ENCODE measurements around the gene DUSP23. TPM values are rescaled to one million over a fixed set of nuclear protein-coding genes. Genes with fewer than 3 reads are reported as not detected.

The DUSP23 gene
- total RNA-seq, 1 experiment from 2014 or later = 31.0 TPM

GRCh38 chr1:159786465-159786864 lies 5.7 kb downstream of the DUSP23 start:
- no peaks in the 10 kb centered on the region for H3K27me3 ChIP-seq (replicated peaks; ENCODE audit: insufficient read depth, low read depth, low read length, poor library complexity)
- no TSS peak for BruUV-seq (replicated peaks)
- CTCF ChIA-PET = interaction anchor here (1.1 kb wide), 1 partner anchor 12 kb away, joined by 4 read pairs; no protein-coding TSS in a partner anchor
- peak; percentile 39 for DNase-seq (ENCODE audit: low spot score)
- no peaks in the 10 kb centered on the region for H3K36me3 ChIP-seq (ENCODE audit: insufficient read depth, low read length, poor library complexity, severe bottlenecking)
- H3K9me3 ChIP-seq (ENCODE audit: low read depth, low read length, poor library complexity, severe bottlenecking) = no peaks in the 10 kb centered on the region
- no peak overlapping the region for H3K4me3 ChIP-seq (ENCODE audit: low read depth, low read length, poor library complexity, severe bottlenecking)
- TF ChIP-seq CTCF (conservative IDR thresholded peaks at IDR 0.05; ENCODE audit: low read depth, low read length) (no peak), EZH2 (IDR thresholded peaks at IDR 0.05; ENCODE audit: borderline replicate concordance, low read depth, low read length, poor library complexity, severe bottlenecking) (no peak)
- no peak overlapping the region for H3K27ac ChIP-seq (ENCODE audit: low read depth, low read length, poor library complexity, severe bottlenecking)
- intact Hi-C loops (cut with micrococcal nuclease; ENCODE audit: unreplicated experiment) = no loop called here
- peaks cover 6% of the 10 kb centered on the region for H3K4me1 ChIP-seq (ENCODE audit: insufficient read depth, low read length, poor library complexity, severe bottlenecking)
- POLR2A ChIA-PET (ENCODE audit: low non-redundant PET) = no interaction called here

- Histone ChIP-seq H3K27ac (ENCODE audit: low read depth, low read length, poor library complexity, severe bottlenecking) (no peak overlapping the region), H3K4me3 (ENCODE audit: low read depth, low read length, poor library complexity, severe bottlenecking) (no peak overlapping the region), H3K4me1 (ENCODE audit: insufficient read depth, low read length, poor library complexity, severe bottlenecking) (peaks cover 6% of the 10 kb centered on the region), H3K9me3 (ENCODE audit: low read depth, low read length, poor library complexity, severe bottlenecking) (no peaks in the 10 kb centered on the region), H3K27me3 (replicated peaks; ENCODE audit: insufficient read depth, low read depth, low read length, poor library complexity) (no peaks in the 10 kb centered on the region), H3K36me3 (ENCODE audit: insufficient read depth, low read length, poor library complexity, severe bottlenecking) (no peaks in the 10 kb centered on the region)
- ChIA-PET POLR2A (ENCODE audit: low non-redundant PET) (no interaction called here), CTCF (interaction anchor here (1.1 kb wide), 1 partner anchor 12 kb away, joined by 4 read pairs; no protein-coding TSS in a partner anchor)
- no peak for DNase-seq (ENCODE audit: low spot score)
- TF ChIP-seq EZH2 (IDR thresholded peaks at IDR 0.05; ENCODE audit: borderline replicate concordance, low read depth, low read length, poor library complexity, severe bottlenecking) = no peak
- TF ChIP-seq CTCF (conservative IDR thresholded peaks at IDR 0.05; ENCODE audit: low read depth, low read length) = no peak
- intact Hi-C loops (cut with micrococcal nuclease; ENCODE audit: unreplicated experiment) = no loop called here
- no TSS peak for BruUV-seq (replicated peaks)
Observed at GRCh38 chr1:159786966-159787365, 6.2 kb downstream of the DUSP23 start.

GRCh38 chr1:159790237-159790917 lies 9.6 kb downstream of the DUSP23 start:
- intact Hi-C loops (cut with micrococcal nuclease; ENCODE audit: unreplicated experiment) = no loop called here
- no TSS peak for BruUV-seq (replicated peaks)
- no peak overlapping the region for H3K27ac ChIP-seq (ENCODE audit: low read depth, low read length, poor library complexity, severe bottlenecking)
- no peak overlapping the region for H3K4me3 ChIP-seq (ENCODE audit: low read depth, low read length, poor library complexity, severe bottlenecking)
- no peaks in the 10 kb centered on the region for H3K36me3 ChIP-seq (ENCODE audit: insufficient read depth, low read length, poor library complexity, severe bottlenecking)
- H3K4me1 ChIP-seq (ENCODE audit: insufficient read depth, low read length, poor library complexity, severe bottlenecking) = peaks cover 6% of the 10 kb centered on the region
- ChIA-PET POLR2A (ENCODE audit: low non-redundant PET) (no interaction called here), CTCF (interaction anchor here (0.7 to 1.4 kb wide), 5 partner anchors 8 to 102 kb away, joined by 3 to 9 read pairs (median 4); partner anchors contain the start of gene DUSP23)
- no peaks in the 10 kb centered on the region for H3K9me3 ChIP-seq (ENCODE audit: low read depth, low read length, poor library complexity, severe bottlenecking)
- H3K27me3 ChIP-seq (replicated peaks; ENCODE audit: insufficient read depth, low read depth, low read length, poor library complexity) = no peaks in the 10 kb centered on the region
- DNase-seq (ENCODE audit: low spot score) = peak; percentile 54
- TF ChIP-seq CTCF (conservative IDR thresholded peaks at IDR 0.05; ENCODE audit: low read depth, low read length) (peak; percentile 70), EZH2 (IDR thresholded peaks at IDR 0.05; ENCODE audit: borderline replicate concordance, low read depth, low read length, poor library complexity, severe bottlenecking) (no peak)
